ENCODE results near the gene GPR31.

GPR31 gene

GRCh38 chr6:167116109-167116837 is 41.5 kb downstream of the GPR31 start:
- no peak for DNase-seq (ENCODE audit: low read depth)
- no peak for TF ChIP-seq CTCF (IDR thresholded peaks at IDR 0.05; ENCODE audit: low read depth, low read length, missing control alignments)
- no peak overlapping the region for H3K4me3 ChIP-seq (ENCODE audit: low read depth, low read length)

DNA sequence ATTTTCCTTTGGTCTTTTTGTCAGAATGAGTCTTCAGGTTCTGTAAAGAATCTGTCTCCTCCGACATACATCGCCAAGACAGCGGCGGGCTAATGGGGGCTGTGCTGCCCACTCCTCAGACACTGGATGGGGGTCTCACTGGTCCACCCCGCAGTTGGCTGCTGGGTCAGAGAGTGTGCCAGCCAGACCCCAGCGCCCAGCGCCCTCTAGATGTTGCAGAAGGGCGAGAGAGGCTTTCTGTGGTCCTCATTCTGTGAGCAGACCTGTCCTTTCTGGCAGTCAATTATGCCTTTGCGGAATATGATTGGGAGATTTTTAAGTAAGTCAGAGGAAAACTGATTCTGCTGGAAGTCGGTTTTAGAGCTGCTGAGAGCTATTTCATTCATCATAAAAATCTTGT is 42.7 kb downstream of the GPR31 start:
- H3K4me3 ChIP-seq (ENCODE audit: low read depth, low read length): no peak overlapping the region
- no peak for DNase-seq (ENCODE audit: low read depth)
- TF ChIP-seq CTCF (IDR thresholded peaks at IDR 0.05; ENCODE audit: low read depth, low read length, missing control alignments): peak; percentile 52

GRCh38 chr6:167113935-167114910 is 43.6 kb downstream of the GPR31 start:
- DNase-seq (ENCODE audit: low read depth): peak; percentile 92
- no peak for TF ChIP-seq CTCF (IDR thresholded peaks at IDR 0.05; ENCODE audit: low read depth, low read length, missing control alignments)
- H3K4me3 ChIP-seq (ENCODE audit: low read depth, low read length): peak overlapping the region; percentile 6; the same call in 1 of the 2 replicates

GRCh38 chr6:167113047-167113754 is 44.6 kb downstream of the GPR31 start:
- TF ChIP-seq CTCF (IDR thresholded peaks at IDR 0.05; ENCODE audit: low read depth, low read length, missing control alignments): no peak
- no peak for DNase-seq (ENCODE audit: low read depth)
- peak overlapping the region; percentile 6 for H3K4me3 ChIP-seq (ENCODE audit: low read depth, low read length)

DNA sequence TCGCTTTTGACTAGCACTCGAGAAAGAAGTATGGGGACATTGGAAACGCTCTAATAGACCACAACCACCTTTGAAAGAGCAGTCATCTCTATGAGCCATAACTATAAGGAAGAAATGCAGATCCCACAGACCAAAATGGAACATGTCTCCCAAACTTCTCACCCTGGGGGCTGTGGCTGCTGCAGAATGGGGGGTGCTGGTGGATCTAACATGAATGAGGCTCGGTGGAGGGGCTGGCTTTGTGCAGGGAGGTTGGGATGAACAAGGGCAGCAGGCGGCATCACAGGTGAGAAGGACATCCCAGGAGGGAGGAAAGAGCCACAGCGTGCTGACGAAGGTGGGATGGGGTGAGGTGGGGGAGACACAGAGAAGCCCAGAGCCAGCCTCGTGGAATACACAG is 45.4 kb downstream of the GPR31 start:
- DNase-seq (ENCODE audit: low read depth): no peak
- no peak for TF ChIP-seq CTCF (IDR thresholded peaks at IDR 0.05; ENCODE audit: low read depth, low read length, missing control alignments)
- peak overlapping the region; percentile 27 for H3K4me3 ChIP-seq (ENCODE audit: low read depth, low read length)

GRCh38 chr6:167111597-167111996 is 46.2 kb downstream of the GPR31 start:
- TF ChIP-seq CTCF (IDR thresholded peaks at IDR 0.05; ENCODE audit: low read depth, low read length, missing control alignments): no peak
- no peak for DNase-seq (ENCODE audit: low read depth)
- peak overlapping the region; percentile 8; the same call in 1 of the 2 replicates for H3K4me3 ChIP-seq (ENCODE audit: low read depth, low read length)

All from GM12864 (cell line).